Osteoblast (primary cell): ENCODE results near the gene PIH1D2. TPM values are rescaled to one million over a fixed set of nuclear protein-coding genes. Genes with fewer than 3 reads are reported as not detected.
"Not testable (repeated sequence)": the region's sequence is repeated elsewhere in the genome, so short reads cannot be mapped to it uniquely, and the experiment has no call there.

ENCODE experiments used
- DNase-seq: peaks from one replicate; pipeline ENCODE4 v3.0.0; 2011; ENCODE audit warnings: low spot score, mixed read lengths; ENCODE audit not compliant: insufficient read length; ENCODE audit errors: missing footprints
- H2AFZ ChIP-seq: 2 replicates; pipeline ENCODE4 v1.6.0; 2011; ENCODE audit warnings: mild to moderate bottlenecking, low read length
- H3K27ac ChIP-seq: 2 replicates; pipeline ENCODE4 v1.5.1; 2011; ENCODE audit warnings: mild to moderate bottlenecking, low read depth, low read length, moderate library complexity
- H3K27me3 ChIP-seq: 2 replicates; pipeline ENCODE4 v1.6.0; 2012; ENCODE audit warnings: mild to moderate bottlenecking, control low read depth, inconsistent platforms, low read length, moderate library complexity; ENCODE audit not compliant: insufficient read depth
- H3K36me3 ChIP-seq: 2 replicates; pipeline ENCODE4 v1.5.1; 2011; ENCODE audit warnings: mild to moderate bottlenecking, low read length, control low read depth, moderate library complexity; ENCODE audit not compliant: insufficient read depth
- H3K4me1 ChIP-seq: 2 replicates; pipeline ENCODE4 v1.5.1; 2011; ENCODE audit warnings: mild to moderate bottlenecking, low read length, control low read depth, moderate library complexity; ENCODE audit not compliant: insufficient read depth
- H3K4me2 ChIP-seq: 2 replicates; pipeline ENCODE4 v1.6.0; 2011; ENCODE audit warnings: mild to moderate bottlenecking, low read length; ENCODE audit not compliant: insufficient read depth
- H3K4me3 ChIP-seq: fragments of 200-600 bp; sonication (generic); 3 replicates; pipeline ENCODE4 v1.5.1; 2012; ENCODE audit warnings: mild to moderate bottlenecking, low read length, inconsistent platforms; ENCODE audit not compliant: insufficient read depth
- H3K79me2 ChIP-seq: 2 replicates; pipeline ENCODE4 v1.6.0; 2012; ENCODE audit warnings: mild to moderate bottlenecking, low read length, control low read depth, inconsistent platforms; ENCODE audit not compliant: insufficient read depth
- H3K9me3 ChIP-seq: 2 replicates; pipeline ENCODE4 v1.5.1; 2011; ENCODE audit warnings: low read depth, low read length, control low read depth
- H4K20me1 ChIP-seq: 2 replicates; pipeline ENCODE4 v1.6.0; 2012; ENCODE audit warnings: mild to moderate bottlenecking, low read length, control low read depth; ENCODE audit not compliant: insufficient read depth
- CTCF ChIP-seq: IDR thresholded peaks from 2 replicates; pipeline ENCODE4 v1.5.1; 2011; ENCODE audit warnings: mild to moderate bottlenecking, low read depth, low read length, moderate library complexity; ENCODE audit errors: extremely low read depth
- total RNA-seq: library from RNA; depleted of rRNA; stranded (reverse); fragments of >200 nt; gene quantifications from 2 replicates; pipeline ENCODE4 v1.2.3, GENCODE V29; 2012

Gene PIH1D2
- total RNA-seq, 1 donor, result 2.9 TPM

- H3K4me1 ChIP-seq, result no peaks in the 10 kb centered on the region
- no peak overlapping the region for H3K27ac ChIP-seq
- no peak overlapping the region for H3K4me3 ChIP-seq
- no peak for DNase-seq
- no peak overlapping the region for H3K4me2 ChIP-seq
- no peak overlapping the region for H2AFZ ChIP-seq
- H3K27me3 ChIP-seq, result no peaks in the 10 kb centered on the region
- H4K20me1 ChIP-seq, result no peaks in the 10 kb centered on the region
- H3K9me3 ChIP-seq, result no peaks in the 10 kb centered on the region
- peaks cover 3% of the 10 kb centered on the region for H3K79me2 ChIP-seq
- no peak for TF ChIP-seq CTCF
- peaks cover 65% of the 10 kb centered on the region for H3K36me3 ChIP-seq
Observed at GRCh38 chr11:112033902-112034301, 39.9 kb downstream of the PIH1D2 start.

GRCh38 chr11:112029460-112029859, 44.4 kb downstream of the PIH1D2 start:
- TF ChIP-seq CTCF, result no peak

GRCh38 chr11:112026784-112027410, 46.9 kb downstream of the PIH1D2 start:
- not testable (repeated sequence) for H3K4me2 ChIP-seq, H3K4me3 ChIP-seq, H3K27ac ChIP-seq, H4K20me1 ChIP-seq, H2AFZ ChIP-seq, H3K27me3 ChIP-seq, H3K9me3 ChIP-seq, DNase-seq
- Histone ChIP-seq H3K36me3 (peaks cover 31% of the 10 kb centered on the region), H3K79me2 (peaks cover 14% of the 10 kb centered on the region), H3K4me1 (peaks cover 12% of the 10 kb centered on the region)

More at GRCh38 chr11:112029460-112029859, 44.4 kb downstream of the PIH1D2 start:
- Histone ChIP-seq H3K4me2 (no peak overlapping the region), H3K27ac (no peak overlapping the region), H3K9me3 (no peaks in the 10 kb centered on the region), H3K4me1 (peaks cover 8% of the 10 kb centered on the region), H4K20me1 (no peaks in the 10 kb centered on the region), H3K4me3 (no peak overlapping the region), H3K36me3 (peaks cover 48% of the 10 kb centered on the region), H3K79me2 (peaks cover 14% of the 10 kb centered on the region), H2AFZ (no peak overlapping the region), H3K27me3 (no peaks in the 10 kb centered on the region)
- no peak for DNase-seq

GRCh38 chr11:112025707-112026106, 48.1 kb downstream of the PIH1D2 start:
- Histone ChIP-seq H3K27ac (peak overlapping the region; percentile 61), H3K36me3 (peaks cover 23% of the 10 kb centered on the region), H3K4me1 (peaks cover 12% of the 10 kb centered on the region), H3K79me2 (peaks cover 14% of the 10 kb centered on the region), H4K20me1 (no peaks in the 10 kb centered on the region), H3K4me3 (peak overlapping the region; percentile 82), H3K9me3 (no peaks in the 10 kb centered on the region), H2AFZ (peak overlapping the region; percentile 92), H3K4me2 (peak overlapping the region; percentile 86), H3K27me3 (no peaks in the 10 kb centered on the region)
- no peak for TF ChIP-seq CTCF
- DNase-seq, result peak; percentile 84
